ENCODE data around the gene XRCC5. TPM values are rescaled to one million over a fixed set of nuclear protein-coding genes. Genes with fewer than 3 reads are reported as not detected.
A peak's percentile ranks its signal among the peaks of the same experiment; 100 is the strongest.

Gene XRCC5
- total and polyA plus RNA-seq, 8 donors = 212 to 302 (median 262) TPM

- no peaks in the 10 kb centered on the region for H3K36me3 ChIP-seq
- intact Hi-C loops (cut with DNase I) = no loop called here
- no peaks in the 10 kb centered on the region for H3K27me3 ChIP-seq
- TF ChIP-seq, protein P1, sequence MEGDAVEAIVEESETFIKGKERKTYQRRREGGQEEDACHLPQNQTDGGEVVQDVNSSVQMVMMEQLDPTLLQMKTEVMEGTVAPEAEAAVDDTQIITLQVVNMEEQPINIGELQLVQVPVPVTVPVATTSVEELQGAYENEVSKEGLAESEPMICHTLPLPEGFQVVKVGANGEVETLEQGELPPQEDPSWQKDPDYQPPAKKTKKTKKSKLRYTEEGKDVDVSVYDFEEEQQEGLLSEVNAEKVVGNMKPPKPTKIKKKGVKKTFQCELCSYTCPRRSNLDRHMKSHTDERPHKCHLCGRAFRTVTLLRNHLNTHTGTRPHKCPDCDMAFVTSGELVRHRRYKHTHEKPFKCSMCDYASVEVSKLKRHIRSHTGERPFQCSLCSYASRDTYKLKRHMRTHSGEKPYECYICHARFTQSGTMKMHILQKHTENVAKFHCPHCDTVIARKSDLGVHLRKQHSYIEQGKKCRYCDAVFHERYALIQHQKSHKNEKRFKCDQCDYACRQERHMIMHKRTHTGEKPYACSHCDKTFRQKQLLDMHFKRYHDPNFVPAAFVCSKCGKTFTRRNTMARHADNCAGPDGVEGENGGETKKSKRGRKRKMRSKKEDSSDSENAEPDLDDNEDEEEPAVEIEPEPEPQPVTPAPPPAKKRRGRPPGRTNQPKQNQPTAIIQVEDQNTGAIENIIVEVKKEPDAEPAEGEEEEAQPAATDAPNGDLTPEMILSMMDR (IDR thresholded peaks at IDR 0.05) = no peak
- H3K9me3 ChIP-seq = no peaks in the 10 kb centered on the region
- DNase-seq (peak in 1 of 4 donors; percentile 71), ATAC-seq (no peak)
- peak overlapping the region in 1 of 2 donors; percentile 63 for H3K4me3 ChIP-seq
- no peak overlapping the region for H3K27ac ChIP-seq
- peaks cover 0 to 46% of the 10 kb centered on the region in 2 donors for H3K4me1 ChIP-seq
Measured at GRCh38 chr2:216082805-216083204, 26.3 kb upstream of the XRCC5 start.

- no peaks in the 10 kb centered on the region for H3K36me3 ChIP-seq
- DNase-seq (no peak), ATAC-seq (no peak)
- no peaks in the 10 kb centered on the region for H3K9me3 ChIP-seq
- intact Hi-C loops (cut with DNase I) = no loop called here
- peaks cover 0 to 38% of the 10 kb centered on the region in 2 donors for H3K4me1 ChIP-seq
- no peaks in the 10 kb centered on the region for H3K27me3 ChIP-seq
- no peak overlapping the region for H3K4me3 ChIP-seq
- TF ChIP-seq, protein P1 (IDR thresholded peaks at IDR 0.05) = no peak
- no peak overlapping the region for H3K27ac ChIP-seq
Measured at GRCh38 chr2:216083464-216084281, 25.5 kb upstream of the XRCC5 start.

GRCh38 chr2:216084547-216084946 lies 24.6 kb upstream of the XRCC5 start:
- no peak for ATAC-seq
- no peak overlapping the region for H3K27ac ChIP-seq

DNA sequence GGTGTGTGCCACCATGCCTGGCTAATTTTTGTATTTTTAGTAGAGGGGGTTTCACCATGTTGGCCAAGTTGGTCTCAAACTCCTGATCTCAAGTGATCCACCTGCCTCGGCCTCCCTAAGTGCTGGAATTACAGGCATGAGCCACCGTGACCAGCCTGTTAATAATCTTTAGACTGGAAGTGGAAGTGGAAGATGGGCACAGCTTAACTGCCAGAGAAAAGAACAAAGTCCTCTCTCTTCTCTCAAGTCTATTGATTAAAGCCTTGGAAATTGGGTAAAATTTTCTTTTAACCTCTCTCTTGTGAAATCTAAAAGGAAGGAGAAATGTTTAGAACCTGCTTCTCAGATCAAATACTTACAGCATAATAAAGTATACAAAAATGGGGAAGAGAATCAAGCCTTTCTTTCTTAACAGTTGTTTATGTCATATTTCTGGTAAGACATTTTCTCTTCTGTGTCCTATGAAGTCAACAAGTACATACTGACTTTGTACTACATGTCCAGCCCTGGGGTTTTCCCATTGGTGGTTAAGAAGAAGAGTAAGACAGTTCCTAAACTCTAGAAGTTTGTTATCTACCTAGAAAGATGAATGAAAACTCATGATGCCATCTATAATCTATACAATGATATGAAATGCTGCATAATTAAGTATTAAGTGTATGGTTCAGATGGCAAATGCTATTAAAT lies 22.8 kb upstream of the XRCC5 start:
- no peak overlapping the region for H3K4me3 ChIP-seq
- no peak for ATAC-seq
- TF ChIP-seq, protein P1 (IDR thresholded peaks at IDR 0.05) = no peak
- peaks cover 0 to 17% of the 10 kb centered on the region in 2 donors for H3K4me1 ChIP-seq
- H3K27me3 ChIP-seq = no peaks in the 10 kb centered on the region
- H3K9me3 ChIP-seq = no peaks in the 10 kb centered on the region
- no peak overlapping the region for H3K27ac ChIP-seq
- no peaks in the 10 kb centered on the region for H3K36me3 ChIP-seq
- no peak for DNase-seq
- intact Hi-C loops (cut with DNase I) = no loop called here

More at GRCh38 chr2:216084547-216084946, 24.6 kb upstream of the XRCC5 start:
- peaks cover 0 to 29% of the 10 kb centered on the region in 2 donors for H3K4me1 ChIP-seq
- intact Hi-C loops (cut with DNase I) = no loop called here
- H3K27me3 ChIP-seq = no peaks in the 10 kb centered on the region
- no peaks in the 10 kb centered on the region for H3K9me3 ChIP-seq
- H3K4me3 ChIP-seq = no peak overlapping the region
- TF ChIP-seq, protein P1 (IDR thresholded peaks at IDR 0.05) = no peak
- no peak for DNase-seq
- no peaks in the 10 kb centered on the region for H3K36me3 ChIP-seq

- ATAC-seq (no peak), DNase-seq (no peak)
- intact Hi-C loops (cut with DNase I) = no loop called here
- Histone ChIP-seq H3K27ac (no peak overlapping the region), H3K36me3 (no peaks in the 10 kb centered on the region), H3K4me1 (no peaks in the 10 kb centered on the region), H3K27me3 (no peaks in the 10 kb centered on the region), H3K9me3 (no peaks in the 10 kb centered on the region), H3K4me3 (no peak overlapping the region)
- TF ChIP-seq, protein P1 (IDR thresholded peaks at IDR 0.05) = no peak
Measured at GRCh38 chr2:216090369-216090786, 18.8 kb upstream of the XRCC5 start.
